SK-N-SH (cell line): ENCODE results near the gene FYN. TPM values are rescaled to one million over a fixed set of nuclear protein-coding genes. Genes with fewer than 3 reads are reported as not detected.

Source experiments
- CTCF ChIA-PET: fragments of 300-600, 350-600 bp; formaldehyde crosslinking; extraction: SDS; loops from one replicate; lab custom pipeline; 2021; lab: Yijun Ruan, JAX
- POLR2A ChIA-PET: fragments of 350-600 bp; sonication (Branson Sonifier 250); formaldehyde crosslinking; extraction: SDS; loops from one replicate; lab custom pipeline; 2020; ENCODE audit warnings: antibody characterized with exemption, inconsistent platforms; lab: Yijun Ruan, JAX
- DNase-seq: peaks from one replicate; pipeline ENCODE4 v3.0.0; 2012
- H2AFZ ChIP-seq: fragments of 200-600 bp; sonication (generic); 2 replicates; pipeline ENCODE4 v1.8.1; 2016; ENCODE audit warnings: antibody characterized with exemption, mild to moderate bottlenecking, low read depth
- H3F3A ChIP-seq: fragments of 200-600 bp; sonication (generic); replicated peaks from 2 replicates; pipeline ENCODE3; 2016; ENCODE audit warnings: antibody characterized with exemption, mild to moderate bottlenecking; ENCODE audit not compliant: insufficient read depth
- H3K27ac ChIP-seq, 2 experiments: fragments of 200-500 bp in 1 of 2; fragments of 200-600 bp in 1 of 2; sonication (Bioruptor generic) in 1 of 2; sonication (generic), shearing (Covaris generic) in 1 of 2; 2 replicates each; pipeline versions ENCODE4 v1.5.1 to v1.6.1; 2014 to 2016; ENCODE audit warnings: low read depth in 2 of 2, inconsistent platforms in 1 of 2, low read length in 1 of 2, mild to moderate bottlenecking in 1 of 2, mixed read lengths in 1 of 2
- H3K27me3 ChIP-seq: fragments of 200-600 bp; sonication (generic), shearing (Covaris generic); 2 replicates; pipeline ENCODE4 v1.6.1; 2016; ENCODE audit warnings: mixed run types; ENCODE audit not compliant: insufficient read depth
- H3K36me3 ChIP-seq, 2 experiments: fragments of 200-500 bp in 1 of 2; fragments of 200-600 bp in 1 of 2; sonication (Bioruptor generic) in 1 of 2; sonication (generic) in 1 of 2; replicated peaks in 1 of 2; 2 replicates each; pipeline versions ENCODE3 to v1.5.1; 2014 to 2016; ENCODE audit warnings: low read length in 1 of 2, mild to moderate bottlenecking in 1 of 2; ENCODE audit not compliant: insufficient read depth in 2 of 2, control insufficient read depth in 1 of 2
- H3K4me1 ChIP-seq, 2 experiments: fragments of 200-500 bp in 1 of 2; fragments of 200-600 bp in 1 of 2; sonication (Bioruptor generic) in 1 of 2; sonication (generic), shearing (Covaris generic) in 1 of 2; 2 replicates each; pipeline versions ENCODE4 v1.5.1 to v1.6.1; 2014 to 2016; ENCODE audit warnings: low read depth in 1 of 2, low read length in 1 of 2, mixed run types in 1 of 2; ENCODE audit not compliant: insufficient read depth in 2 of 2, control insufficient read depth in 1 of 2
- H3K4me2 ChIP-seq: fragments of 200-600 bp; sonication (generic), shearing (Covaris generic); 2 replicates; pipeline ENCODE4 v1.6.1; 2017; ENCODE audit warnings: mixed run types
- H3K4me3 ChIP-seq, 2 experiments: fragments of 200-500 bp in 1 of 2; fragments of 200-600 bp in 1 of 2; sonication (Bioruptor generic) in 1 of 2; sonication (generic), shearing (Covaris generic) in 1 of 2; 2 replicates each; pipeline versions ENCODE4 v1.5.1 to v1.8.1; 2014 to 2016; ENCODE audit warnings: low read depth in 2 of 2, inconsistent platforms in 1 of 2, low read length in 1 of 2, mild to moderate bottlenecking in 1 of 2, mixed read lengths in 1 of 2, moderate library complexity in 1 of 2
- H3K79me2 ChIP-seq: fragments of 200-600 bp; sonication (generic); 2 replicates; pipeline ENCODE4 v1.8.1; 2017; ENCODE audit warnings: mild to moderate bottlenecking; ENCODE audit not compliant: insufficient read depth
- H3K9ac ChIP-seq: fragments of 200-600 bp; sonication (generic); 2 replicates; pipeline ENCODE4 v1.6.1; 2017; ENCODE audit warnings: mixed run types
- H3K9me2 ChIP-seq: fragments of 200-600 bp; sonication (generic); 2 replicates; pipeline ENCODE4 v1.6.1; 2017; ENCODE audit warnings: mixed run types
- H3K9me3 ChIP-seq: fragments of 200-600 bp; sonication (generic); 2 replicates; pipeline ENCODE4 v1.6.1; 2017; ENCODE audit warnings: mixed run types, mild to moderate bottlenecking, moderate library complexity
- H4K20me1 ChIP-seq: fragments of 200-600 bp; sonication (generic); 2 replicates; pipeline ENCODE4 v1.6.1; 2017; ENCODE audit warnings: mild to moderate bottlenecking, mixed run types; ENCODE audit not compliant: insufficient read depth
- CHD2 ChIP-seq: fragments of 150-350 bp; IDR thresholded peaks from 2 replicates; pipeline ENCODE4 v1.6.1; 2018; ENCODE audit warnings: low read length; ENCODE audit not compliant: partially characterized antibody
- ELF1 ChIP-seq: IDR thresholded peaks from 2 replicates; pipeline ENCODE4 v1.4.0; 2012
- EP300 ChIP-seq, 2 experiments: IDR thresholded peaks; 2 replicates each; pipeline versions ENCODE4 v1.4.0 to v1.6.1; 2012; ENCODE audit warnings: borderline replicate concordance in 1 of 2, low read depth in 1 of 2, low read length in 1 of 2
- EZH2phosphoT487 ChIP-seq: fragments of 200-600 bp; sonication (generic); IDR thresholded peaks from 2 replicates; pipeline ENCODE4 v1.6.1; 2017; ENCODE audit warnings: low read depth, mixed run types, mild to moderate bottlenecking, antibody characterized with exemption, moderate library complexity, borderline replicate concordance
- FOSL2 ChIP-seq: IDR thresholded peaks from 2 replicates; pipeline ENCODE4 v1.4.0; 2012; ENCODE audit warnings: low read depth, mild to moderate bottlenecking, moderate library complexity, borderline replicate concordance
- GABPA ChIP-seq: IDR thresholded peaks from 2 replicates; pipeline ENCODE4 v1.4.0; 2012; ENCODE audit warnings: low read depth, mild to moderate bottlenecking
- GATA2 ChIP-seq: sonication (generic); formaldehyde crosslinking; IDR thresholded peaks from 2 replicates; pipeline ENCODE4 v1.5.0; 2020; ENCODE audit warnings: mild to moderate bottlenecking, missing genetic modification reagents
- JUND ChIP-seq: IDR thresholded peaks from 2 replicates; pipeline ENCODE4 v1.4.0; 2012
- NRF1 ChIP-seq: IDR thresholded peaks from 2 replicates; pipeline ENCODE4 v1.6.1; 2012; ENCODE audit warnings: low read depth, mild to moderate bottlenecking, low read length
- POLR2AphosphoS5 ChIP-seq: IDR thresholded peaks from 2 replicates; pipeline ENCODE4 v1.6.1; 2012; ENCODE audit warnings: low read depth, low read length
- REST ChIP-seq: IDR thresholded peaks from 2 replicates; pipeline ENCODE4 v1.6.1; 2012; ENCODE audit warnings: mild to moderate bottlenecking, low read depth, low read length, moderate library complexity
- RFX5 ChIP-seq: IDR thresholded peaks from 2 replicates; pipeline ENCODE4 v1.6.1; 2012; ENCODE audit warnings: mild to moderate bottlenecking, improper control_type of control experiment, low read length
- RXRA ChIP-seq: IDR thresholded peaks from 2 replicates; pipeline ENCODE4 v1.4.0; 2012; ENCODE audit warnings: low read depth, mild to moderate bottlenecking, borderline replicate concordance
- SMC3 ChIP-seq: IDR thresholded peaks from 2 replicates; pipeline ENCODE4 v1.6.1; 2012; ENCODE audit warnings: low read depth, low read length, improper control_type of control experiment
- TCF12 ChIP-seq: IDR thresholded peaks from 2 replicates; pipeline ENCODE4 v1.4.0; 2012
- YY1 ChIP-seq: IDR thresholded peaks from 2 replicates; pipeline ENCODE4 v1.4.0; 2012; ENCODE audit warnings: low read depth, mild to moderate bottlenecking
- WGBS: methylation state at CpG from one replicate; pipeline ENCODE4 v1.1.6; 2017; ENCODE audit warnings: low lambda C conversion rate; 5-methylcytosine and 5-hydroxymethylcytosine counted together
- polyA plus RNA-seq, 3 experiments: library from polyadenylated mRNA; depleted of rRNA; stranded (reverse); fragments of >200 nt; gene quantifications; 2 replicates each; pipeline ENCODE4 v1.2.3, GENCODE V29; 2012
- TF ChIP-seq, protein P1 (sequence below): IDR thresholded peaks from 2 replicates; pipeline ENCODE4 v1.4.0; 2012; ENCODE audit warnings: low read depth

Gene FYN
- polyA plus RNA-seq, 1 of the 3 experiments (the other 2 are of a cell fraction): 31.0 TPM

GRCh38 chr6:111813237-111813636, 60.0 kb downstream of the FYN start:
- no peaks in the 10 kb centered on the region for H3K36me3 ChIP-seq
- H3K9ac ChIP-seq: no peak overlapping the region
- no peak overlapping the region for H3K4me3 ChIP-seq
- H3K4me2 ChIP-seq: 0 out of 2 replicates have a peak overlapping the region, but pooled peaks have one; percentile 6
- no peak for DNase-seq
- H3F3A ChIP-seq: peaks cover 6% of the 10 kb centered on the region
- peaks cover 10% of the 10 kb centered on the region; the same call in 1 of the 2 replicates for H3K79me2 ChIP-seq
- TF ChIP-seq RFX5 (no peak), REST (no peak), POLR2AphosphoS5 (no peak), JUND (no peak), FOSL2 (no peak), RXRA (no peak)
- H3K27ac ChIP-seq: peak overlapping the region in 1 of 2 experiments; percentile 52; a peak in 2 of 4 replicates
- no peaks in the 10 kb centered on the region for H3K27me3 ChIP-seq
- no peaks in the 10 kb centered on the region for H3K9me3 ChIP-seq
- no peaks in the 10 kb centered on the region for H3K9me2 ChIP-seq
- H3K4me1 ChIP-seq: peaks cover 12 to 20% of the 10 kb centered on the region in 2 experiments; a peak in 3 of 4 replicates
- H4K20me1 ChIP-seq: no peaks in the 10 kb centered on the region
- ChIA-PET CTCF (interaction anchor here (1.4 kb wide), 1 partner anchor 20 kb away, joined by 3 read pairs; no protein-coding TSS in a partner anchor), POLR2A (no interaction called here)
- H2AFZ ChIP-seq: no peak overlapping the region

GRCh38 chr6:111812060-111813038, 60.9 kb downstream of the FYN start:
- 77% methylated on average over 8 of the region's 8 CpGs for WGBS
- no peak for DNase-seq
- CTCF ChIA-PET: interaction anchor here (0.5 to 1.3 kb wide), 4 partner anchors 9 to 433 kb away, joined by 3 to 4 read pairs (median 3); no protein-coding TSS in a partner anchor
- peak overlapping the region; percentile 43 to 52; a peak in 3 of 4 replicates for H3K27ac ChIP-seq
- H3F3A ChIP-seq: peaks cover 6% of the 10 kb centered on the region
- H3K4me2 ChIP-seq: 0 out of 2 replicates have a peak overlapping the region, but pooled peaks have one; percentile 6
- TF ChIP-seq REST (no peak), ELF1 (no peak), NRF1 (no peak), FOSL2 (peak; percentile 29; the same call in 1 of the 2 replicates), TCF12 (0 out of 2 replicates have a peak, but pooled peaks have one; percentile 9), GATA2 (CRISPR knock-in tag) (peak; percentile 19; the same call in 1 of the 2 replicates), CHD2 (no peak), GABPA (no peak), EZH2phosphoT487 (no peak), SMC3 (no peak), EP300 (IDR thresholded peaks at IDR 0.05; ENCODE audit: borderline replicate concordance in 1 of 2, low read depth in 1 of 2, low read length in 1 of 2) (0 out of 4 replicates have a peak, but pooled peaks of 1 of the 2 experiments have one; percentile 11), YY1 (no peak)
- TF ChIP-seq, protein P1, sequence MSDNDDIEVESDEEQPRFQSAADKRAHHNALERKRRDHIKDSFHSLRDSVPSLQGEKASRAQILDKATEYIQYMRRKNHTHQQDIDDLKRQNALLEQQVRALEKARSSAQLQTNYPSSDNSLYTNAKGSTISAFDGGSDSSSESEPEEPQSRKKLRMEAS: no peak
- POLR2A ChIA-PET: no interaction called here
- no peak overlapping the region for H2AFZ ChIP-seq
- H3K9me2 ChIP-seq: no peaks in the 10 kb centered on the region
- H3K9me3 ChIP-seq: no peaks in the 10 kb centered on the region
- no peak overlapping the region for H3K4me3 ChIP-seq
- H3K27me3 ChIP-seq: no peaks in the 10 kb centered on the region
- H4K20me1 ChIP-seq: no peaks in the 10 kb centered on the region
- peaks cover 12% of the 10 kb centered on the region; the same call in 1 of the 2 replicates for H3K79me2 ChIP-seq
- H3K36me3 ChIP-seq: no peaks in the 10 kb centered on the region
- H3K4me1 ChIP-seq: peaks cover 12 to 20% of the 10 kb centered on the region in 2 experiments; a peak in 3 of 4 replicates
- H3K9ac ChIP-seq: no peak overlapping the region
